Stimulated activated naive CD8-positive, alpha-beta T cell treated with anti-CD3 and anti-CD28 coated beads, Interleukin-15, amount 100 ng/mL, for 72 hours (primary cell): ENCODE results near the gene BAG5.

Experiments used
- ATAC-seq: fragments of 150-1000 bp; cut with Tn5 transposase; 2 replicates; pipeline ENCODE4 v1.10.0; 2021; ENCODE audit warnings: mild to moderate bottlenecking, moderate library complexity
- DNase-seq, 2 donors: peaks; one replicate each; pipeline ENCODE4 v3.0.0; 2021 to 2022
- H3K27ac Mint-ChIP-seq, 2 donors: one replicate each; pipeline ENCODE4 v1.8.0; 2022; ENCODE audit warnings: mild to moderate bottlenecking in 2 of 2, mixed read lengths in 2 of 2, moderate library complexity in 2 of 2
- H3K27me3 Mint-ChIP-seq: one replicate; pipeline ENCODE4 v1.8.0; 2022; ENCODE audit warnings: mixed read lengths
- H3K4me1 Mint-ChIP-seq: one replicate; pipeline ENCODE4 v1.8.0; 2022; ENCODE audit warnings: mild to moderate bottlenecking, mixed read lengths
- H3K4me3 Mint-ChIP-seq, 2 donors: one replicate each; pipeline ENCODE4 v1.8.0; 2022; ENCODE audit warnings: mild to moderate bottlenecking in 2 of 2, mixed read lengths in 2 of 2, moderate library complexity in 1 of 2
- H3K9me3 Mint-ChIP-seq, 2 donors: one replicate each; pipeline ENCODE4 v1.8.0; 2022; ENCODE audit warnings: mixed read lengths in 2 of 2

The BAG5 gene

GRCh38 chr14:103543721-103544387 lies 18.6 kb downstream of the BAG5 start:
- DNase-seq (no peak), ATAC-seq (no peak)
- Mint-ChIP-seq H3K4me1 (peaks cover 6% of the 10 kb centered on the region), H3K4me3 (peak overlapping the region in 1 of 2 donors; percentile 3), H3K27ac (no peak overlapping the region), H3K9me3 (no peaks in the 10 kb centered on the region), H3K27me3 (peaks cover 17% of the 10 kb centered on the region)

- no peak overlapping the region for H3K4me3 Mint-ChIP-seq
- ATAC-seq = no peak
- H3K9me3 Mint-ChIP-seq = no peaks in the 10 kb centered on the region
- H3K27ac Mint-ChIP-seq = no peak overlapping the region
- H3K4me1 Mint-ChIP-seq = peaks cover 6% of the 10 kb centered on the region
- no peak for DNase-seq
- H3K27me3 Mint-ChIP-seq = peaks cover 17% of the 10 kb centered on the region
Measured at GRCh38 chr14:103543140-103543539, 19.3 kb downstream of the BAG5 start.

GRCh38 chr14:103542605-103543088 lies 19.8 kb downstream of the BAG5 start:
- DNase-seq (no peak), ATAC-seq (no peak)
- Mint-ChIP-seq H3K4me3 (no peak overlapping the region), H3K4me1 (peaks cover 6% of the 10 kb centered on the region), H3K27me3 (peaks cover 17% of the 10 kb centered on the region), H3K27ac (no peak overlapping the region), H3K9me3 (no peaks in the 10 kb centered on the region)

- Mint-ChIP-seq H3K27me3 (peaks cover 17% of the 10 kb centered on the region), H3K27ac (peak overlapping the region in 1 of 2 donors; percentile 48), H3K4me1 (peaks cover 6% of the 10 kb centered on the region), H3K4me3 (no peak overlapping the region), H3K9me3 (no peaks in the 10 kb centered on the region)
- DNase-seq (no peak), ATAC-seq (no peak)
Measured at GRCh38 chr14:103541709-103542604, 20.5 kb downstream of the BAG5 start.

- ATAC-seq = no peak
- no peak overlapping the region for H3K4me3 Mint-ChIP-seq
Measured at GRCh38 chr14:103540821-103541708, 21.4 kb downstream of the BAG5 start.

GRCh38 chr14:103539056-103539825 lies 23.2 kb downstream of the BAG5 start:
- Mint-ChIP-seq H3K4me1 (no peaks in the 10 kb centered on the region), H3K27ac (peak overlapping the region in 1 of 2 donors; percentile 63), H3K4me3 (no peak overlapping the region), H3K9me3 (no peaks in the 10 kb centered on the region), H3K27me3 (peaks cover 17% of the 10 kb centered on the region)
- ATAC-seq (peak; percentile 11), DNase-seq (no peak)

More at GRCh38 chr14:103540821-103541708, 21.4 kb downstream of the BAG5 start:
- Mint-ChIP-seq H3K27me3 (peaks cover 17% of the 10 kb centered on the region), H3K4me1 (no peaks in the 10 kb centered on the region), H3K9me3 (no peaks in the 10 kb centered on the region), H3K27ac (no peak overlapping the region)
- no peak for DNase-seq

GRCh38 chr14:103538291-103539055 lies 24.0 kb downstream of the BAG5 start:
- ATAC-seq (peak; percentile 10), DNase-seq (no peak)
- Mint-ChIP-seq H3K4me3 (no peak overlapping the region), H3K27ac (no peak overlapping the region), H3K27me3 (peaks cover 17% of the 10 kb centered on the region), H3K4me1 (no peaks in the 10 kb centered on the region), H3K9me3 (no peaks in the 10 kb centered on the region)

GRCh38 chr14:103537175-103537990 lies 25.1 kb downstream of the BAG5 start:
- peak overlapping the region; percentile 13 to 35 for H3K27ac Mint-ChIP-seq
- H3K9me3 Mint-ChIP-seq = no peaks in the 10 kb centered on the region
- no peak overlapping the region for H3K4me3 Mint-ChIP-seq
- peaks cover 3% of the 10 kb centered on the region for H3K4me1 Mint-ChIP-seq
- DNase-seq = no peak
- peaks cover 17% of the 10 kb centered on the region for H3K27me3 Mint-ChIP-seq
- ATAC-seq = peak; percentile 4

- ATAC-seq (no peak), DNase-seq (no peak)
- Mint-ChIP-seq H3K9me3 (no peaks in the 10 kb centered on the region), H3K4me3 (no peak overlapping the region), H3K4me1 (peaks cover 10% of the 10 kb centered on the region), H3K27me3 (peaks cover 17% of the 10 kb centered on the region), H3K27ac (no peak overlapping the region)
Measured at GRCh38 chr14:103536693-103537092, 25.8 kb downstream of the BAG5 start.

- no peak overlapping the region for H3K4me3 Mint-ChIP-seq
- peaks cover 17% of the 10 kb centered on the region for H3K4me1 Mint-ChIP-seq
- H3K27me3 Mint-ChIP-seq = peaks cover 17% of the 10 kb centered on the region
- no peaks in the 10 kb centered on the region for H3K9me3 Mint-ChIP-seq
- ATAC-seq (no peak), DNase-seq (no peak)
- H3K27ac Mint-ChIP-seq = no peak overlapping the region
Measured at GRCh38 chr14:103535891-103536565, 26.4 kb downstream of the BAG5 start.

- Mint-ChIP-seq H3K27me3 (peaks cover 12% of the 10 kb centered on the region), H3K27ac (peak overlapping the region in 1 of 2 donors; percentile 42), H3K9me3 (no peaks in the 10 kb centered on the region), H3K4me1 (peaks cover 24% of the 10 kb centered on the region), H3K4me3 (no peak overlapping the region)
- DNase-seq = no peak
- ATAC-seq = no peak
Measured at GRCh38 chr14:103535081-103535890, 27.2 kb downstream of the BAG5 start.

- ATAC-seq (no peak), DNase-seq (no peak)
- Mint-ChIP-seq H3K4me3 (no peak overlapping the region), H3K27me3 (peaks cover 7% of the 10 kb centered on the region), H3K4me1 (peaks cover 31% of the 10 kb centered on the region), H3K9me3 (no peaks in the 10 kb centered on the region), H3K27ac (no peak overlapping the region)
Measured at GRCh38 chr14:103534576-103535061, 27.8 kb downstream of the BAG5 start.
